ENCODE results near the gene TBCB. TPM values are rescaled to one million over a fixed set of nuclear protein-coding genes. Genes with fewer than 3 reads are reported as not detected.

The TBCB gene
- polyA plus RNA-seq, 1 of the 3 experiments (the other 2 are of a cell fraction) = 712 TPM

DNA sequence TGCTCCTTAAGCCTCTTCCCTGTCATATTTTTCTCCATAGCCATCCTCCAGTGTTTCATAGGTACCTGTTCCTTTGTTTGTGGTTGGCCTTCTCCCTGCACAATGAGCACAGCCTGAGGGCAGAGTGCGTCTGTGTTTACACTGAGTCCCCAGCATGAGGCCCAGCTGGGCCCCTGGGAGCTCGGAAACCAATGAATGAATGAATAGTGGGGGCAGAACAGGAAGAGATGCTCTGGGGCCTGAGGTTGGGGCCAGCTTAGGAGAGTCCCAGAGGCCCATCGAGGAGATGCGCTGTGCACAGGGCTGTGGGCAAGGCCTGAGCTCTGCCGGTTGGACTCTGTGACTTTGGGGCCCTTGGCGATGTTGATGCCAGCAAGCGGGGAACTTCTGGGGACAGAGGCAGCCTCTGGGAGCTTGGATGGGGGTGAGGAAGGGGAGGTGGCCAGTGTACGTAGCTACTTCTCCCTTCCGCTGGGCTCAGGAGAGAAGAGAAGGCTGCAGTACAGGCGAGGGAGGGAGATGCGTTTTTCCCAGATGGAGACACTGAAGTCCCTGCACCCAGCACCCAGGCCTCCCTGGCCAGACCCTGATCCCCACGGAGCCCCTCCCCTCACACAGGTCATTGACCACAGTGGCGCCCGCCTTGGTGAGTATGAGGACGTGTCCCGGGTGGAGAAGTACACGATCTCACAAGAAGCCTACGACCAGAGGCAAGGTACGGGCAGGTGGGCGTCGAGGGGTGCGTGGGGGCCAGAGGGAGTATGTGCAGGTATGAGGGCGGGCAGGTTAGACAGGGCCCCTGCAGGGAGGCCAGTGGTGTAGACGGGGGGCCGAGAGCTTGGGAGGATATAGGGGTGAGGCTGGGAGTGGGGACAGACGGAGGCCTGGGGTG, 5.1 kb downstream of the TBCB start:
- no peaks in the 10 kb centered on the region for H3K9me3 ChIP-seq
- DNase-seq = peak; percentile 30
- H3K4me3 ChIP-seq (ENCODE audit: low read depth in 2 of 2, low read length in 1 of 2) = no peak overlapping the region
- no peaks in the 10 kb centered on the region for H3K9me2 ChIP-seq
- POLR2A ChIA-PET = no interaction called here
- no peaks in the 10 kb centered on the region for H3K27me3 ChIP-seq (ENCODE audit: insufficient read depth)
- peaks cover 14 to 34% of the 10 kb centered on the region in 2 experiments for H3K36me3 ChIP-seq (replicated peaks in 1 of 2; ENCODE audit: control insufficient read depth in 1 of 2, insufficient read depth in 2 of 2, low read length in 1 of 2)
- WGBS (ENCODE audit: low lambda C conversion rate) = 94% methylated on average over 26 of the region's 26 CpGs
- no peak overlapping the region for H3K9ac ChIP-seq
- no peaks in the 10 kb centered on the region for H4K20me1 ChIP-seq (ENCODE audit: insufficient read depth)
- peaks cover 33% of the 10 kb centered on the region; the same call in 1 of the 2 replicates for H3K79me2 ChIP-seq (ENCODE audit: insufficient read depth)
- no peak overlapping the region for H3K27ac ChIP-seq (ENCODE audit: low read depth in 2 of 2, low read length in 1 of 2)
- no peak overlapping the region for H2AFZ ChIP-seq (ENCODE audit: low read depth)
- peaks cover 6 to 10% of the 10 kb centered on the region in 2 experiments; a peak in 1 of 4 replicates for H3K4me1 ChIP-seq (ENCODE audit: control insufficient read depth in 1 of 2, insufficient read depth in 2 of 2, low read depth in 1 of 2, low read length in 1 of 2)
- CTCF ChIA-PET = interaction anchor here (0.9 to 1.8 kb wide), 2 partner anchors 7 to 50 kb away, joined by 4 to 8 read pairs; no protein-coding TSS in a partner anchor
- TF ChIP-seq EP300 (IDR thresholded peaks at IDR 0.05; ENCODE audit: borderline replicate concordance in 1 of 2, low read depth in 1 of 2, low read length in 1 of 2) (no peak), RXRA (IDR thresholded peaks at IDR 0.05; ENCODE audit: borderline replicate concordance, low read depth) (no peak), RFX5 (IDR thresholded peaks at IDR 0.05; ENCODE audit: low read length) (no peak), JUND (IDR thresholded peaks at IDR 0.05) (no peak), MEF2A (IDR thresholded peaks at IDR 0.05; ENCODE audit: borderline replicate concordance, low read depth) (no peak), CHD2 (IDR thresholded peaks at IDR 0.05; ENCODE audit: low read length, partially characterized antibody) (no peak), MXI1 (IDR thresholded peaks at IDR 0.05; ENCODE audit: low read depth, low read length) (no peak), POLR2AphosphoS5 (IDR thresholded peaks at IDR 0.05; ENCODE audit: low read depth, low read length) (no peak), FOXM1 (IDR thresholded peaks at IDR 0.05; ENCODE audit: low read depth) (no peak), SMC3 (IDR thresholded peaks at IDR 0.05; ENCODE audit: low read depth, low read length) (no peak), ELF1 (IDR thresholded peaks at IDR 0.05) (no peak), FOSL2 (IDR thresholded peaks at IDR 0.05; ENCODE audit: borderline replicate concordance, low read depth) (no peak), TCF12 (IDR thresholded peaks at IDR 0.05) (no peak), SIN3A (IDR thresholded peaks at IDR 0.05; ENCODE audit: borderline replicate concordance, low read depth, low read length) (no peak), TAF1 (IDR thresholded peaks at IDR 0.05; ENCODE audit: borderline replicate concordance, low read depth, low read length) (no peak)
- TF ChIP-seq, protein P1, sequence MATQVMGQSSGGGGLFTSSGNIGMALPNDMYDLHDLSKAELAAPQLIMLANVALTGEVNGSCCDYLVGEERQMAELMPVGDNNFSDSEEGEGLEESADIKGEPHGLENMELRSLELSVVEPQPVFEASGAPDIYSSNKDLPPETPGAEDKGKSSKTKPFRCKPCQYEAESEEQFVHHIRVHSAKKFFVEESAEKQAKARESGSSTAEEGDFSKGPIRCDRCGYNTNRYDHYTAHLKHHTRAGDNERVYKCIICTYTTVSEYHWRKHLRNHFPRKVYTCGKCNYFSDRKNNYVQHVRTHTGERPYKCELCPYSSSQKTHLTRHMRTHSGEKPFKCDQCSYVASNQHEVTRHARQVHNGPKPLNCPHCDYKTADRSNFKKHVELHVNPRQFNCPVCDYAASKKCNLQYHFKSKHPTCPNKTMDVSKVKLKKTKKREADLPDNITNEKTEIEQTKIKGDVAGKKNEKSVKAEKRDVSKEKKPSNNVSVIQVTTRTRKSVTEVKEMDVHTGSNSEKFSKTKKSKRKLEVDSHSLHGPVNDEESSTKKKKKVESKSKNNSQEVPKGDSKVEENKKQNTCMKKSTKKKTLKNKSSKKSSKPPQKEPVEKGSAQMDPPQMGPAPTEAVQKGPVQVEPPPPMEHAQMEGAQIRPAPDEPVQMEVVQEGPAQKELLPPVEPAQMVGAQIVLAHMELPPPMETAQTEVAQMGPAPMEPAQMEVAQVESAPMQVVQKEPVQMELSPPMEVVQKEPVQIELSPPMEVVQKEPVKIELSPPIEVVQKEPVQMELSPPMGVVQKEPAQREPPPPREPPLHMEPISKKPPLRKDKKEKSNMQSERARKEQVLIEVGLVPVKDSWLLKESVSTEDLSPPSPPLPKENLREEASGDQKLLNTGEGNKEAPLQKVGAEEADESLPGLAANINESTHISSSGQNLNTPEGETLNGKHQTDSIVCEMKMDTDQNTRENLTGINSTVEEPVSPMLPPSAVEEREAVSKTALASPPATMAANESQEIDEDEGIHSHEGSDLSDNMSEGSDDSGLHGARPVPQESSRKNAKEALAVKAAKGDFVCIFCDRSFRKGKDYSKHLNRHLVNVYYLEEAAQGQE (IDR thresholded peaks at IDR 0.05; ENCODE audit: low read depth, low read length) = no peak
- TF ChIP-seq, protein P2, sequence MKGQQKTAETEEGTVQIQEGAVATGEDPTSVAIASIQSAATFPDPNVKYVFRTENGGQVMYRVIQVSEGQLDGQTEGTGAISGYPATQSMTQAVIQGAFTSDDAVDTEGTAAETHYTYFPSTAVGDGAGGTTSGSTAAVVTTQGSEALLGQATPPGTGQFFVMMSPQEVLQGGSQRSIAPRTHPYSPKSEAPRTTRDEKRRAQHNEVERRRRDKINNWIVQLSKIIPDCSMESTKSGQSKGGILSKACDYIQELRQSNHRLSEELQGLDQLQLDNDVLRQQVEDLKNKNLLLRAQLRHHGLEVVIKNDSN (IDR thresholded peaks at IDR 0.05; ENCODE audit: borderline replicate concordance, low read depth) = no peak
- TF ChIP-seq, protein P3, sequence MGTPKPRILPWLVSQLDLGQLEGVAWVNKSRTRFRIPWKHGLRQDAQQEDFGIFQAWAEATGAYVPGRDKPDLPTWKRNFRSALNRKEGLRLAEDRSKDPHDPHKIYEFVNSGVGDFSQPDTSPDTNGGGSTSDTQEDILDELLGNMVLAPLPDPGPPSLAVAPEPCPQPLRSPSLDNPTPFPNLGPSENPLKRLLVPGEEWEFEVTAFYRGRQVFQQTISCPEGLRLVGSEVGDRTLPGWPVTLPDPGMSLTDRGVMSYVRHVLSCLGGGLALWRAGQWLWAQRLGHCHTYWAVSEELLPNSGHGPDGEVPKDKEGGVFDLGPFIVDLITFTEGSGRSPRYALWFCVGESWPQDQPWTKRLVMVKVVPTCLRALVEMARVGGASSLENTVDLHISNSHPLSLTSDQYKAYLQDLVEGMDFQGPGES (IDR thresholded peaks at IDR 0.05; ENCODE audit: low read depth, low read length) = no peak
- TF ChIP-seq, protein P4, sequence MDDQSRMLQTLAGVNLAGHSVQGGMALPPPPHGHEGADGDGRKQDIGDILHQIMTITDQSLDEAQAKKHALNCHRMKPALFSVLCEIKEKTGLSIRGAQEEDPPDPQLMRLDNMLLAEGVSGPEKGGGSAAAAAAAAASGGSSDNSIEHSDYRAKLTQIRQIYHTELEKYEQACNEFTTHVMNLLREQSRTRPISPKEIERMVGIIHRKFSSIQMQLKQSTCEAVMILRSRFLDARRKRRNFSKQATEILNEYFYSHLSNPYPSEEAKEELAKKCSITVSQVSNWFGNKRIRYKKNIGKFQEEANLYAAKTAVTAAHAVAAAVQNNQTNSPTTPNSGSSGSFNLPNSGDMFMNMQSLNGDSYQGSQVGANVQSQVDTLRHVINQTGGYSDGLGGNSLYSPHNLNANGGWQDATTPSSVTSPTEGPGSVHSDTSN (IDR thresholded peaks at IDR 0.05) = no peak
- H3K4me2 ChIP-seq = no peak overlapping the region
- H3F3A ChIP-seq (replicated peaks; ENCODE audit: insufficient read depth) = peaks cover 4% of the 10 kb centered on the region
